CD4-positive, alpha-beta T cell treated with Interleukin-12 subunit alpha and Interleukin-12 subunit beta, for 1 hour (primary cell): ENCODE results near the gene NSUN4.
"Not testable (repeated sequence)": the region's sequence is repeated elsewhere in the genome, so short reads cannot be mapped to it uniquely, and the experiment has no call there.

Experiments
- DNase-seq: peaks from one replicate; pipeline ENCODE4 v3.0.0-alpha.2; 2020

Gene NSUN4

GRCh38 chr1:46340404-46341221 lies at the start of gene NSUN4:
Gene NSUN4 (plus strand): TSS chr1:46340807. CDS start chr1:46340827, 20 bp downstream.
- peak; percentile 89 for DNase-seq

- no peak for DNase-seq
Measured at GRCh38 chr1:46295306-46295705, 45.3 kb upstream of the NSUN4 start.

- no peak for DNase-seq
Measured at GRCh38 chr1:46298387-46298786, 42.2 kb upstream of the NSUN4 start.

- DNase-seq, result no peak
Measured at GRCh38 chr1:46300673-46301405, 39.8 kb upstream of the NSUN4 start.

GRCh38 chr1:46301406-46301807 lies 39.2 kb upstream of the NSUN4 start:
- DNase-seq, result no peak

GRCh38 chr1:46301808-46302640 lies 38.6 kb upstream of the NSUN4 start:
- DNase-seq, result peak; percentile 47

- no peak for DNase-seq
Measured at GRCh38 chr1:46302641-46303037, 38.0 kb upstream of the NSUN4 start.

- DNase-seq, result peak; percentile 96
Measured at GRCh38 chr1:46303038-46303871, 37.4 kb upstream of the NSUN4 start, which contains the start of the genes LRRC41 and UQCRH. Gene LRRC41 (minus strand): TSS chr1:46303616. CDS start chr1:46303322, 294 bp downstream. Gene UQCRH (plus strand): TSS chr1:46303698. CDS start chr1:46303767, 69 bp downstream.

GRCh38 chr1:46303872-46304326 lies 36.7 kb upstream of the NSUN4 start:
- peak; percentile 8 for DNase-seq

- no peak for DNase-seq
Measured at GRCh38 chr1:46306159-46306530, 34.5 kb upstream of the NSUN4 start.

- no peak for DNase-seq
Measured at GRCh38 chr1:46309401-46310159, 31.0 kb upstream of the NSUN4 start.

GRCh38 chr1:46310321-46310720 lies 30.3 kb upstream of the NSUN4 start:
- no peak for DNase-seq

- no peak for DNase-seq
Measured at GRCh38 chr1:46315669-46316403, 24.8 kb upstream of the NSUN4 start.

GRCh38 chr1:46317323-46317722 lies 23.3 kb upstream of the NSUN4 start:
- DNase-seq, result no peak

GRCh38 chr1:46319301-46319700 lies 21.3 kb upstream of the NSUN4 start:
- not testable (repeated sequence) for DNase-seq

GRCh38 chr1:46319960-46320914 lies 20.4 kb upstream of the NSUN4 start:
- not testable (repeated sequence) for DNase-seq

- DNase-seq, result not testable (repeated sequence)
Measured at GRCh38 chr1:46322191-46322590, 18.4 kb upstream of the NSUN4 start.

- not testable (repeated sequence) for DNase-seq
Measured at GRCh38 chr1:46325285-46326076, 15.1 kb upstream of the NSUN4 start.
